WTC11 (cell line): Measurements from ENCODE around the gene PLEKHA5. TPM values are rescaled to one million over a fixed set of nuclear protein-coding genes. Genes with fewer than 3 reads are reported as not detected.

Source experiments
- ATAC-seq: fragments of 200-7000 bp; cut with Tn5 transposase; 2 replicates; pipeline ENCODE4 v1.10.0; 2021; ENCODE audit warnings: mild to moderate bottlenecking, moderate library complexity
- CTCF ChIA-PET: fragments of 300-600 bp; sonication (Branson Sonifier 250); formaldehyde crosslinking; loops from one replicate; lab custom pipeline; 2021; ENCODE audit warnings: antibody characterized with exemption; lab: Charles Lee
- POLR2A ChIA-PET: fragments of 350-600 bp; sonication (Branson Sonifier 250); formaldehyde crosslinking; loops from one replicate; lab custom pipeline; 2021; ENCODE audit warnings: antibody characterized with exemption; lab: Charles Lee
- DNase-seq: peaks from one replicate; pipeline ENCODE4 v3.0.0; 2021; ENCODE audit warnings: low spot score
- H3K27ac Mint-ChIP-seq: 2 replicates; pipeline ENCODE4 v1.8.0; 2021; ENCODE audit warnings: mixed read lengths
- H3K27me3 Mint-ChIP-seq: 2 replicates; pipeline ENCODE4 v1.8.0; 2021; ENCODE audit warnings: low read depth, mild to moderate bottlenecking, moderate library complexity, mixed read lengths
- H3K36me3 Mint-ChIP-seq: 2 replicates; pipeline ENCODE4 v1.8.0; 2021; ENCODE audit warnings: mixed read lengths
- H3K4me1 Mint-ChIP-seq: 2 replicates; pipeline ENCODE4 v1.8.0; 2022; ENCODE audit warnings: mixed read lengths
- H3K4me3 Mint-ChIP-seq: 2 replicates; pipeline ENCODE4 v1.8.0; 2021; ENCODE audit warnings: mild to moderate bottlenecking, moderate library complexity, mixed read lengths
- H3K9me3 Mint-ChIP-seq: 2 replicates; pipeline ENCODE4 v1.8.0; 2021; ENCODE audit warnings: mixed read lengths
- AFF4 ChIP-seq: sonication (generic); formaldehyde crosslinking; IDR thresholded peaks from 2 replicates; pipeline ENCODE4 v1.8.1; 2023; ENCODE audit warnings: mild to moderate bottlenecking, missing genetic modification reagents, borderline replicate concordance
- CREM ChIP-seq: sonication (generic); formaldehyde crosslinking; IDR thresholded peaks from 2 replicates; pipeline ENCODE4 v1.8.1; 2022; ENCODE audit warnings: mild to moderate bottlenecking, missing genetic modification reagents, moderate library complexity
- ESRRA ChIP-seq: sonication (generic); formaldehyde crosslinking; IDR thresholded peaks from 2 replicates; pipeline ENCODE4 v1.8.1; 2022; ENCODE audit warnings: mild to moderate bottlenecking, missing genetic modification reagents, borderline replicate concordance
- FOXK1 ChIP-seq: sonication (generic); formaldehyde crosslinking; IDR thresholded peaks from 2 replicates; pipeline ENCODE4 v1.8.0; 2022; ENCODE audit warnings: mild to moderate bottlenecking, moderate library complexity, missing genetic modification reagents
- HMGA2 ChIP-seq: fragments of 250-450 bp; sonication (Bioruptor Pico); IDR thresholded peaks from 2 replicates; pipeline ENCODE4 v1.4.0; 2021; ENCODE audit warnings: mild to moderate bottlenecking, moderate library complexity
- HMGXB4 ChIP-seq: sonication (generic); formaldehyde crosslinking; IDR thresholded peaks from 2 replicates; pipeline ENCODE4 v1.8.1; 2023; ENCODE audit warnings: mild to moderate bottlenecking, moderate library complexity, missing genetic modification reagents
- NFATC4 ChIP-seq: fragments of 250-450 bp; sonication (Bioruptor Pico); IDR thresholded peaks from 2 replicates; pipeline ENCODE4 v1.9.0; 2021; ENCODE audit warnings: mild to moderate bottlenecking
- NR2C2 ChIP-seq: sonication (generic); formaldehyde crosslinking; IDR thresholded peaks from 2 replicates; pipeline ENCODE4 v1.8.0; 2022; ENCODE audit warnings: mild to moderate bottlenecking, missing genetic modification reagents
- PRDM15 ChIP-seq: sonication (generic); formaldehyde crosslinking; IDR thresholded peaks from 2 replicates; pipeline ENCODE4 v1.8.0; 2022; ENCODE audit warnings: missing genetic modification reagents
- PRRX2 ChIP-seq: fragments of 250-450 bp; sonication (Bioruptor Pico); IDR thresholded peaks from 2 replicates; pipeline ENCODE4 v1.8.0; 2021; ENCODE audit warnings: mild to moderate bottlenecking
- SOX15 ChIP-seq: fragments of 250-450 bp; sonication (Bioruptor Pico); IDR thresholded peaks from 2 replicates; pipeline ENCODE4 v1.9.0; 2021; ENCODE audit warnings: mild to moderate bottlenecking
- TCF7 ChIP-seq: sonication (generic); formaldehyde crosslinking; IDR thresholded peaks from 2 replicates; pipeline ENCODE4 v1.8.0; 2022; ENCODE audit warnings: mild to moderate bottlenecking, low read depth, missing genetic modification reagents, moderate library complexity
- TEAD1 ChIP-seq: sonication (generic); formaldehyde crosslinking; IDR thresholded peaks from 2 replicates; pipeline ENCODE4 v1.8.0; 2022; ENCODE audit warnings: mild to moderate bottlenecking, missing genetic modification reagents
- TEAD4 ChIP-seq: sonication (generic); formaldehyde crosslinking; IDR thresholded peaks from 2 replicates; pipeline ENCODE4 v1.8.0; 2022; ENCODE audit warnings: mild to moderate bottlenecking, missing genetic modification reagents
- TP53 ChIP-seq: sonication (generic); formaldehyde crosslinking; IDR thresholded peaks from 2 replicates; pipeline ENCODE4 v1.8.1; 2023; ENCODE audit warnings: mild to moderate bottlenecking, missing genetic modification reagents
- ZBTB21 ChIP-seq: sonication (generic); formaldehyde crosslinking; IDR thresholded peaks from 2 replicates; pipeline ENCODE4 v1.8.1; 2023; ENCODE audit warnings: mild to moderate bottlenecking, missing genetic modification reagents, borderline replicate concordance
- ZMAT4 ChIP-seq: fragments of 250-450 bp; sonication (Bioruptor Pico); IDR thresholded peaks from 2 replicates; pipeline ENCODE4 v1.9.0; 2021; ENCODE audit warnings: mild to moderate bottlenecking
- ZNF121 ChIP-seq: sonication (generic); formaldehyde crosslinking; IDR thresholded peaks from 2 replicates; pipeline ENCODE4 v1.8.0; 2023; ENCODE audit warnings: missing genetic modification reagents
- ZNF232 ChIP-seq: sonication (generic); formaldehyde crosslinking; IDR thresholded peaks from 2 replicates; pipeline ENCODE4 v1.8.0; 2022; ENCODE audit warnings: mild to moderate bottlenecking, missing genetic modification reagents
- total RNA-seq: library from RNA; stranded (reverse); gene quantifications from 3 replicates; pipeline ENCODE4 v1.2.3, GENCODE V29; 2021

The PLEKHA5 gene
- total RNA-seq, 1 experiment from 2014 or later: 61.1 TPM

- TF ChIP-seq AFF4 (CRISPR knock-in tag): no peak
- no peak for TF ChIP-seq FOXK1 (CRISPR knock-in tag)
- no peak for TF ChIP-seq ESRRA (CRISPR knock-in tag)
- no peak for TF ChIP-seq HMGXB4 (CRISPR knock-in tag)
- TF ChIP-seq PRRX2 (CRISPR knock-in tag): no peak
- TF ChIP-seq ZNF121 (CRISPR knock-in tag): no peak
- TF ChIP-seq SOX15 (CRISPR knock-in tag): no peak
- TF ChIP-seq, all 79 proteins: peak for 0
These were observed 63.2 kb downstream of the PLEKHA5 start (continued) for GRCh38 chr12:19192710-19193109.

GRCh38 chr12:19194963-19195362 is 65.4 kb downstream of the PLEKHA5 start:
- Mint-ChIP-seq H3K4me3 (no peak overlapping the region), H3K27me3 (no peaks in the 10 kb centered on the region), H3K9me3 (no peaks in the 10 kb centered on the region), H3K4me1 (peaks cover 45% of the 10 kb centered on the region), H3K27ac (peak overlapping the region; percentile 72), H3K36me3 (no peaks in the 10 kb centered on the region)
- ATAC-seq (no peak), DNase-seq (no peak)
- CTCF ChIA-PET: interaction anchor here (0.6 kb wide), 1 partner anchor 9 kb away, joined by 3 read pairs; no protein-coding TSS in a partner anchor
- POLR2A ChIA-PET: no interaction called here
- TF ChIP-seq CREM (no peak), HMGXB4 (CRISPR knock-in tag) (no peak), TEAD1 (CRISPR knock-in tag) (no peak), TEAD4 (CRISPR knock-in tag) (no peak), ZNF232 (CRISPR knock-in tag) (no peak), TCF7 (CRISPR knock-in tag) (no peak), TP53 (CRISPR knock-in tag) (no peak), ZMAT4 (CRISPR knock-in tag) (no peak), NFATC4 (CRISPR knock-in tag) (no peak), HMGA2 (CRISPR knock-in tag) (no peak), AFF4 (CRISPR knock-in tag) (no peak), ZBTB21 (CRISPR knock-in tag) (no peak), PRDM15 (CRISPR knock-in tag) (no peak), NR2C2 (no peak)
